BLaER1 (cell line): ENCODE data around the gene ETFA.

Experiments used
- H3K27ac ChIP-seq: shearing (Covaris generic); formaldehyde crosslinking; 2 replicates; pipeline ENCODE4 v1.8.1; 2022
- H3K27me3 ChIP-seq: shearing (Covaris generic); formaldehyde crosslinking; 2 replicates; pipeline ENCODE4 v1.8.1; 2022
- H3K36me3 ChIP-seq: shearing (Covaris generic); formaldehyde crosslinking; 2 replicates; pipeline ENCODE4 v1.8.1; 2022
- H3K4me1 ChIP-seq: shearing (Covaris generic); formaldehyde crosslinking; 2 replicates; pipeline ENCODE4 v1.8.1; 2022
- H3K4me2 ChIP-seq: shearing (Covaris generic); formaldehyde crosslinking; 2 replicates; pipeline ENCODE4 v1.8.1; 2022
- H3K4me3 ChIP-seq: shearing (Covaris generic); formaldehyde crosslinking; 2 replicates; pipeline ENCODE4 v1.8.1; 2022
- H3K9ac ChIP-seq: shearing (Covaris generic); formaldehyde crosslinking; 2 replicates; pipeline ENCODE4 v1.8.1; 2022
- H3K9me3 ChIP-seq: shearing (Covaris generic); formaldehyde crosslinking; 2 replicates; pipeline ENCODE4 v1.8.1; 2022
- H4K20me1 ChIP-seq: shearing (Covaris generic); formaldehyde crosslinking; 2 replicates; pipeline ENCODE4 v1.8.1; 2022
- Cebpa-rat ChIP-seq: shearing (Covaris generic); IDR thresholded peaks from 2 replicates; pipeline ENCODE4 v1.8.1; 2022

The ETFA gene

GRCh38 chr15:76340803-76341365 lies 29.6 kb upstream of the ETFA start:
- Histone ChIP-seq H3K4me2 (peak overlapping the region; percentile 83), H3K27me3 (peaks cover 100% of the 10 kb centered on the region)

GRCh38 chr15:76340198-76340802 lies 29.0 kb upstream of the ETFA start:
- Histone ChIP-seq H3K4me2 (peak overlapping the region; percentile 83), H3K27me3 (peaks cover 100% of the 10 kb centered on the region), H3K9me3 (peaks cover 25% of the 10 kb centered on the region), H3K36me3 (no peaks in the 10 kb centered on the region), H4K20me1 (peaks cover 85% of the 10 kb centered on the region), H3K9ac (no peak overlapping the region), H3K4me3 (peak overlapping the region; percentile 59), H3K4me1 (peaks cover 27% of the 10 kb centered on the region), H3K27ac (no peak overlapping the region)
- no peak for TF ChIP-seq Cebpa-rat

More at GRCh38 chr15:76340803-76341365, 29.6 kb upstream of the ETFA start:
- Histone ChIP-seq H3K9ac (no peak overlapping the region), H3K36me3 (no peaks in the 10 kb centered on the region), H3K9me3 (peaks cover 27% of the 10 kb centered on the region), H3K4me1 (peaks cover 27% of the 10 kb centered on the region), H3K27ac (no peak overlapping the region), H4K20me1 (peaks cover 91% of the 10 kb centered on the region), H3K4me3 (peak overlapping the region; percentile 59)
- no peak for TF ChIP-seq Cebpa-rat

- H3K27me3 ChIP-seq = peaks cover 100% of the 10 kb centered on the region
- H4K20me1 ChIP-seq = peaks cover 78% of the 10 kb centered on the region
- H3K27ac ChIP-seq = no peak overlapping the region
- H3K4me3 ChIP-seq = peak overlapping the region; percentile 59; the same call in 1 of the 2 replicates
- peaks cover 27% of the 10 kb centered on the region for H3K4me1 ChIP-seq
- TF ChIP-seq Cebpa-rat = no peak
- peaks cover 31% of the 10 kb centered on the region for H3K9me3 ChIP-seq
- H3K4me2 ChIP-seq = peak overlapping the region; percentile 83
- no peak overlapping the region for H3K9ac ChIP-seq
- no peaks in the 10 kb centered on the region for H3K36me3 ChIP-seq
These were observed 28.3 kb upstream of the ETFA start for GRCh38 chr15:76339305-76340197.

GRCh38 chr15:76338486-76339304 lies 27.4 kb upstream of the ETFA start:
- H3K4me3 ChIP-seq = 0 out of 2 replicates have a peak overlapping the region, but pooled peaks have one; percentile 1
- H3K9ac ChIP-seq = no peak overlapping the region

GRCh38 chr15:76337696-76338485 lies 26.6 kb upstream of the ETFA start:
- H3K36me3 ChIP-seq = no peaks in the 10 kb centered on the region
- no peak for TF ChIP-seq Cebpa-rat
- H3K9ac ChIP-seq = no peak overlapping the region
- H3K4me2 ChIP-seq = no peak overlapping the region
- H3K27ac ChIP-seq = no peak overlapping the region
- H3K4me3 ChIP-seq = 0 out of 2 replicates have a peak overlapping the region, but pooled peaks have one; percentile 1
- peaks cover 65% of the 10 kb centered on the region for H4K20me1 ChIP-seq
- H3K9me3 ChIP-seq = peaks cover 20% of the 10 kb centered on the region
- peaks cover 27% of the 10 kb centered on the region for H3K4me1 ChIP-seq
- H3K27me3 ChIP-seq = peaks cover 86% of the 10 kb centered on the region

More at GRCh38 chr15:76338486-76339304, 27.4 kb upstream of the ETFA start:
- Histone ChIP-seq H3K4me1 (peaks cover 27% of the 10 kb centered on the region), H3K36me3 (no peaks in the 10 kb centered on the region), H3K9me3 (peaks cover 29% of the 10 kb centered on the region), H4K20me1 (peaks cover 69% of the 10 kb centered on the region), H3K27ac (no peak overlapping the region), H3K27me3 (peaks cover 94% of the 10 kb centered on the region), H3K4me2 (no peak overlapping the region)
- no peak for TF ChIP-seq Cebpa-rat

GRCh38 chr15:76337059-76337695 lies 25.9 kb upstream of the ETFA start:
- Histone ChIP-seq H3K4me2 (no peak overlapping the region), H3K36me3 (no peaks in the 10 kb centered on the region), H3K27ac (no peak overlapping the region), H3K4me1 (peaks cover 27% of the 10 kb centered on the region), H4K20me1 (peaks cover 58% of the 10 kb centered on the region), H3K9ac (no peak overlapping the region), H3K4me3 (no peak overlapping the region), H3K27me3 (peaks cover 79% of the 10 kb centered on the region), H3K9me3 (peaks cover 13% of the 10 kb centered on the region)
- no peak for TF ChIP-seq Cebpa-rat

- Histone ChIP-seq H3K36me3 (no peaks in the 10 kb centered on the region), H3K4me1 (peaks cover 22% of the 10 kb centered on the region), H3K9me3 (peaks cover 9% of the 10 kb centered on the region; the same call in 1 of the 2 replicates), H3K4me2 (peak within 1 kb of the TSS; percentile 42), H3K27me3 (peaks cover 72% of the 10 kb centered on the region), H3K9ac (no peak within 1 kb of the TSS), H3K27ac (no peak within 1 kb of the TSS), H3K4me3 (0 out of 2 replicates have a peak within 1 kb of the TSS, but pooled peaks have one; percentile 5), H4K20me1 (peaks cover 50% of the 10 kb centered on the region)
- TF ChIP-seq Cebpa-rat = no peak
These were observed 25.2 kb upstream of the ETFA start, which contains the start of gene ISL2 for GRCh38 chr15:76336254-76337058. ISL2 (plus strand) TSS chr15:76336773; CDS start chr15:76336884, 111 bp downstream.
